Measurements from ENCODE around the gene CEACAM8. TPM values are rescaled to one million over a fixed set of nuclear protein-coding genes. Genes with fewer than 3 reads are reported as not detected.

Gene CEACAM8
- total and polyA plus RNA-seq, 2 experiments from 2014 or later, result not detected

GRCh38 chr19:42629191-42629590, 34.5 kb upstream of the CEACAM8 start:
- peak; percentile 9 for DNase-seq
- no peaks in the 10 kb centered on the region for H3K36me3 ChIP-seq (ENCODE audit: low read depth)
- no peaks in the 10 kb centered on the region for H3K4me1 ChIP-seq (ENCODE audit: insufficient read depth)
- TF ChIP-seq EZH2phosphoT487 (IDR thresholded peaks at IDR 0.05; ENCODE audit: insufficient read depth, low read depth), result no peak
- TF ChIP-seq EZH2 (IDR thresholded peaks at IDR 0.05; ENCODE audit: insufficient read depth, poor library complexity, severe bottlenecking), result no peak
- H2AFZ ChIP-seq, result no peak overlapping the region
- H3K27ac ChIP-seq, result no peak overlapping the region
- H3K9me3 ChIP-seq (ENCODE audit: low read depth), result no peaks in the 10 kb centered on the region
- no peak overlapping the region for H3K4me2 ChIP-seq (ENCODE audit: unreplicated experiment)
- no peaks in the 10 kb centered on the region for H3K79me2 ChIP-seq (ENCODE audit: insufficient read depth)
- H3K9ac ChIP-seq, result no peak overlapping the region
- in situ Hi-C loops (cut with MboI), result no loop called here
- H3F3A ChIP-seq (ENCODE audit: insufficient read depth), result peaks cover 9% of the 10 kb centered on the region; the same call in 1 of the 2 replicates
- no peaks in the 10 kb centered on the region for H4K20me1 ChIP-seq (ENCODE audit: insufficient read depth)
- H3K27me3 ChIP-seq (replicated peaks; ENCODE audit: insufficient read depth), result peaks cover 53% of the 10 kb centered on the region
- no peak overlapping the region for H3K4me3 ChIP-seq
- H3K9me2 ChIP-seq (ENCODE audit: insufficient read depth), result no peaks in the 10 kb centered on the region

- Histone ChIP-seq H3K27me3 (replicated peaks; ENCODE audit: insufficient read depth) (peaks cover 59% of the 10 kb centered on the region), H3K79me2 (ENCODE audit: insufficient read depth) (no peaks in the 10 kb centered on the region), H2AFZ (no peak overlapping the region), H3K4me3 (no peak overlapping the region), H4K20me1 (ENCODE audit: insufficient read depth) (no peaks in the 10 kb centered on the region), H3K9ac (no peak overlapping the region), H3K36me3 (ENCODE audit: low read depth) (no peaks in the 10 kb centered on the region), H3K4me2 (ENCODE audit: unreplicated experiment) (no peak overlapping the region), H3K27ac (no peak overlapping the region), H3K9me2 (ENCODE audit: insufficient read depth) (no peaks in the 10 kb centered on the region), H3K9me3 (ENCODE audit: low read depth) (no peaks in the 10 kb centered on the region), H3K4me1 (ENCODE audit: insufficient read depth) (no peaks in the 10 kb centered on the region), H3F3A (ENCODE audit: insufficient read depth) (peaks cover 9% of the 10 kb centered on the region; the same call in 1 of the 2 replicates)
- peak; percentile 26 for DNase-seq
- in situ Hi-C loops (cut with MboI), result no loop called here
- 21 to 28% methylated on average over 2 of the region's 2 CpGs for WGBS, 2 experiments (ENCODE audit: low coverage in 1 of 2, low lambda C conversion rate in 2 of 2, missing lambda C conversion rate in 2 of 2)
- no peak for TF ChIP-seq EZH2phosphoT487 (IDR thresholded peaks at IDR 0.05; ENCODE audit: insufficient read depth, low read depth)
- no peak for TF ChIP-seq EZH2 (IDR thresholded peaks at IDR 0.05; ENCODE audit: insufficient read depth, poor library complexity, severe bottlenecking)
Observed at GRCh38 chr19:42628411-42629140, 33.9 kb upstream of the CEACAM8 start.

GRCh38 chr19:42627916-42628315, 33.2 kb upstream of the CEACAM8 start:
- no peaks in the 10 kb centered on the region for H3K79me2 ChIP-seq (ENCODE audit: insufficient read depth)
- H3K4me3 ChIP-seq, result no peak overlapping the region
- no peak overlapping the region for H3K9ac ChIP-seq
- WGBS, 2 experiments (ENCODE audit: low coverage in 1 of 2, low lambda C conversion rate in 2 of 2, missing lambda C conversion rate in 2 of 2), result 34 to 43% methylated on average over 2 of the region's 2 CpGs
- H3F3A ChIP-seq (ENCODE audit: insufficient read depth), result peaks cover 9% of the 10 kb centered on the region; the same call in 1 of the 2 replicates
- DNase-seq, result no peak
- no peaks in the 10 kb centered on the region for H3K9me2 ChIP-seq (ENCODE audit: insufficient read depth)
- H2AFZ ChIP-seq, result no peak overlapping the region
- no peaks in the 10 kb centered on the region for H4K20me1 ChIP-seq (ENCODE audit: insufficient read depth)
- H3K4me1 ChIP-seq (ENCODE audit: insufficient read depth), result no peaks in the 10 kb centered on the region
- H3K4me2 ChIP-seq (ENCODE audit: unreplicated experiment), result no peak overlapping the region
- no peak overlapping the region for H3K27ac ChIP-seq
- H3K36me3 ChIP-seq (ENCODE audit: low read depth), result no peaks in the 10 kb centered on the region
- peaks cover 65% of the 10 kb centered on the region for H3K27me3 ChIP-seq (replicated peaks; ENCODE audit: insufficient read depth)
- no peaks in the 10 kb centered on the region for H3K9me3 ChIP-seq (ENCODE audit: low read depth)
- TF ChIP-seq EZH2 (IDR thresholded peaks at IDR 0.05; ENCODE audit: insufficient read depth, poor library complexity, severe bottlenecking), result no peak
- TF ChIP-seq EZH2phosphoT487 (IDR thresholded peaks at IDR 0.05; ENCODE audit: insufficient read depth, low read depth), result no peak
- in situ Hi-C loops (cut with MboI), result no loop called here

- in situ Hi-C loops (cut with MboI), result no loop called here
Observed at GRCh38 chr19:42626181-42626580, 31.5 kb upstream of the CEACAM8 start.

More at GRCh38 chr19:42626181-42626580, 31.5 kb upstream of the CEACAM8 start:
- Histone ChIP-seq H3K9me2 (ENCODE audit: insufficient read depth) (no peaks in the 10 kb centered on the region), H3F3A (ENCODE audit: insufficient read depth) (peaks cover 9% of the 10 kb centered on the region; the same call in 1 of the 2 replicates), H3K27me3 (replicated peaks; ENCODE audit: insufficient read depth) (peaks cover 65% of the 10 kb centered on the region), H3K79me2 (ENCODE audit: insufficient read depth) (no peaks in the 10 kb centered on the region), H3K4me3 (no peak overlapping the region), H3K9me3 (ENCODE audit: low read depth) (no peaks in the 10 kb centered on the region), H3K4me2 (ENCODE audit: unreplicated experiment) (no peak overlapping the region), H3K9ac (no peak overlapping the region), H3K27ac (no peak overlapping the region), H2AFZ (no peak overlapping the region), H4K20me1 (ENCODE audit: insufficient read depth) (no peaks in the 10 kb centered on the region), H3K4me1 (ENCODE audit: insufficient read depth) (no peaks in the 10 kb centered on the region), H3K36me3 (ENCODE audit: low read depth) (no peaks in the 10 kb centered on the region)
- WGBS, 2 experiments (ENCODE audit: low coverage in 1 of 2, low lambda C conversion rate in 2 of 2, missing lambda C conversion rate in 2 of 2), result 64 to 84% methylated on average over 2 of the region's 2 CpGs
- DNase-seq, result no peak
- no peak for TF ChIP-seq EZH2phosphoT487 (IDR thresholded peaks at IDR 0.05; ENCODE audit: insufficient read depth, low read depth)
- TF ChIP-seq EZH2 (IDR thresholded peaks at IDR 0.05; ENCODE audit: insufficient read depth, poor library complexity, severe bottlenecking), result no peak

Measured in GM23248 (cell line).